ENCODE measurements around the gene BMPER. TPM values are rescaled to one million over a fixed set of nuclear protein-coding genes. Genes with fewer than 3 reads are reported as not detected.

BMPER gene
- total RNA-seq, 4 donors from 2014 or later, result 3.1 to 33.3 (median 8.0) TPM

- Histone ChIP-seq H3K9me3 (no peaks in the 10 kb centered on the region), H3K4me1 (peaks cover 0 to 6% (median 0%) of the 10 kb centered on the region in 4 donors), H3K4me3 (no peak overlapping the region), H3K36me3 (no peaks in the 10 kb centered on the region), H3K27ac (no peak overlapping the region), H3K27me3 (no peaks in the 10 kb centered on the region)
- TF ChIP-seq POLR2A (IDR thresholded peaks at IDR 0.05) (no peak), EP300 (IDR thresholded peaks at IDR 0.05) (no peak), CTCF (IDR thresholded peaks at IDR 0.05) (no peak)
- 69 to 77% methylated on average over 5 of the region's 5 CpGs for WGBS, 2 donors
- no peak for DNase-seq (ENCODE audit: low spot score in 2 of 2)
Observed at GRCh38 chr7:33936503-33936902, 31.2 kb downstream of the BMPER start.

- 78 to 85% methylated on average over 5 of the region's 5 CpGs for WGBS, 2 donors
- Histone ChIP-seq H3K4me1 (peaks cover 0 to 3% (median 0%) of the 10 kb centered on the region in 4 donors), H3K36me3 (no peaks in the 10 kb centered on the region), H3K27me3 (no peaks in the 10 kb centered on the region), H3K4me3 (no peak overlapping the region), H3K27ac (no peak overlapping the region), H3K9me3 (no peaks in the 10 kb centered on the region)
- no peak for DNase-seq (ENCODE audit: low spot score in 2 of 2)
- TF ChIP-seq CTCF (IDR thresholded peaks at IDR 0.05), result no peak
- TF ChIP-seq POLR2A (IDR thresholded peaks at IDR 0.05), result no peak
- no peak for TF ChIP-seq EP300 (IDR thresholded peaks at IDR 0.05)
Observed at GRCh38 chr7:33937871-33938270, 32.5 kb downstream of the BMPER start.

- no peaks in the 10 kb centered on the region for H3K36me3 ChIP-seq
- no peak for DNase-seq (ENCODE audit: low spot score in 2 of 2)
- TF ChIP-seq CTCF (IDR thresholded peaks at IDR 0.05), result no peak
- TF ChIP-seq EP300 (IDR thresholded peaks at IDR 0.05), result no peak
- no peak for TF ChIP-seq POLR2A (IDR thresholded peaks at IDR 0.05)
- 94 to 97% methylated on average over 2 of the region's 2 CpGs for WGBS, 2 donors
- no peak overlapping the region for H3K4me3 ChIP-seq
- no peak overlapping the region for H3K27ac ChIP-seq
- no peaks in the 10 kb centered on the region for H3K4me1 ChIP-seq
- no peaks in the 10 kb centered on the region for H3K27me3 ChIP-seq
- H3K9me3 ChIP-seq, result no peaks in the 10 kb centered on the region
Observed at GRCh38 chr7:33939121-33939520, 33.8 kb downstream of the BMPER start.

GRCh38 chr7:33940503-33940902 is 35.2 kb downstream of the BMPER start:
- Histone ChIP-seq H3K4me1 (no peaks in the 10 kb centered on the region), H3K4me3 (no peak overlapping the region), H3K27ac (no peak overlapping the region), H3K9me3 (no peaks in the 10 kb centered on the region), H3K27me3 (no peaks in the 10 kb centered on the region), H3K36me3 (no peaks in the 10 kb centered on the region)
- no peak for DNase-seq (ENCODE audit: low spot score in 2 of 2)
- TF ChIP-seq CTCF (IDR thresholded peaks at IDR 0.05), result no peak
- TF ChIP-seq POLR2A (IDR thresholded peaks at IDR 0.05), result no peak
- TF ChIP-seq EP300 (IDR thresholded peaks at IDR 0.05), result no peak

GRCh38 chr7:33941418-33941817 is 36.1 kb downstream of the BMPER start:
- WGBS, 2 donors, result 95% methylated on average over 6 of the region's 6 CpGs
- Histone ChIP-seq H3K4me3 (no peak overlapping the region), H3K4me1 (no peaks in the 10 kb centered on the region), H3K27me3 (no peaks in the 10 kb centered on the region), H3K36me3 (no peaks in the 10 kb centered on the region), H3K9me3 (no peaks in the 10 kb centered on the region), H3K27ac (no peak overlapping the region)
- TF ChIP-seq EP300 (IDR thresholded peaks at IDR 0.05), result no peak
- TF ChIP-seq CTCF (IDR thresholded peaks at IDR 0.05), result no peak
- TF ChIP-seq POLR2A (IDR thresholded peaks at IDR 0.05), result no peak
- DNase-seq (ENCODE audit: low spot score in 2 of 2), result no peak

Measured in tibial nerve (tissue), 4 donors.